ENCODE data around the gene NAV3. TPM values are rescaled to one million over a fixed set of nuclear protein-coding genes. Genes with fewer than 3 reads are reported as not detected.

NAV3 gene
- total and polyA plus RNA-seq, 7 donors: 0.50 to 13.3 (median 6.8) TPM; not detected in 1

- H3K9me3 ChIP-seq: peaks cover 0 to 3% (median 0%) of the 10 kb centered on the region in 4 donors
- no peak overlapping the region for H3K27ac ChIP-seq
- H3K4me3 ChIP-seq: no peak overlapping the region
- DNase-seq: no peak
- H3K4me1 ChIP-seq: no peaks in the 10 kb centered on the region
- no peak for TF ChIP-seq POLR2AphosphoS5 (IDR thresholded peaks at IDR 0.05)
- no peak for TF ChIP-seq POLR2A (IDR thresholded peaks at IDR 0.05)
- TF ChIP-seq CTCF (IDR thresholded peaks at IDR 0.05): no peak
- no peak for TF ChIP-seq EP300 (IDR thresholded peaks at IDR 0.05)
- 72 to 81% methylated on average over 2 of the region's 2 CpGs for WGBS, 2 donors
- H3K36me3 ChIP-seq: no peaks in the 10 kb centered on the region
- intact Hi-C loops (cut with DNase I): no loop called here
- no peaks in the 10 kb centered on the region for H3K27me3 ChIP-seq
Measured at GRCh38 chr12:78261901-78262300, 431.2 kb downstream of the NAV3 start.

Data from sigmoid colon (tissue), 7 donors.